Neural progenitor cell (in vitro differentiated cells): ENCODE data around the gene GALNT17.

Source experiments
- CTCF ChIP-seq: fragments of 200-600 bp; sonication (generic); IDR thresholded peaks from 2 replicates; pipeline ENCODE4 v1.5.1; 2017; ENCODE audit warnings: antibody characterized with exemption, mild to moderate bottlenecking
- EZH2 ChIP-seq: fragments of 200-600 bp; sonication (generic); IDR thresholded peaks from 2 replicates; pipeline ENCODE4 v1.6.1; 2017; ENCODE audit warnings: antibody characterized with exemption, mild to moderate bottlenecking, moderate library complexity

GRCh38 chr7:71191771-71192170 is 59.8 kb downstream of the GALNT17 start:
- TF ChIP-seq CTCF (no peak), EZH2 (no peak)
